HG03095 (cell line): ENCODE measurements around the gene KCNQ2.

Experiments
- ATAC-seq: cut with Tn5 transposase; IDR thresholded peaks from one replicate; pipeline ENCODE4 v1.9.1; 2021; ENCODE audit warnings: moderate library complexity; ENCODE audit not compliant: unreplicated experiment

KCNQ2 gene

DNA sequence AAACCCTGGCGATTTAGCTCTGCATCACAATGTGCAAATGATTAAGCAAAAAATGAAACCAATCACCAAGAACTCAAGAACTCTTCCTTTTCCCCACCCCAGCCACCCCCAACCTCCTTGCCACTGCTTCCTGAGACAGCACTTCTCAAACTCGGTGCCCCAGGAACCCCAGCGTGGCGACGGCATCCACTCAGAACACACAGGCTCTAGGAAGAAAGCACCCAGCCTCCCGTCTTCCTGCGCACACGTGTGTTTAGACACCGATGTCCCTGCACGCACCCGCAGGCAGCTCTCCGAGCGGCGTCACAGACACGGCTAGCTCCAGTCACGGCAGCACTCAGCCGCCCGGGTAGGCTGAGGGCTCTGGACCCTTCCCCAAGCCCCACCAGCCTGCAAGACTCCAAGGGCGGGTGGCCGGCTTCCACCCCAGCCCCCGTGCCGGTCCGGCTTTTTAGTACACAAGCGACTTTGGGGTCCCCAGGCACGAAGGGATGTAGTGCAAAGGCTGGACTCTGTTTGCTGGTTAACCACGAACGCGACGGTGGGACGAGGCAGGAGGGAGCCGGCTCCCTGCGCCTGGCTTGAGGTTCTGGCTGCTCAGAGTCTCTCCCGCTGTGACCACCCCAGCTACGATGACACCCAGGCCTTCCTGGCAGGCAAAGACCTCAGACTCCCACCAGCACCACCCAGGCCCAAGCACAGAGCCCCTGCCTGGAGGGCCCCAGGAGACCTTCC, 51.9 kb downstream of the KCNQ2 start:
- ATAC-seq = no peak

GRCh38 chr20:63419299-63419698, 53.2 kb downstream of the KCNQ2 start:
- no peak for ATAC-seq

DNA sequence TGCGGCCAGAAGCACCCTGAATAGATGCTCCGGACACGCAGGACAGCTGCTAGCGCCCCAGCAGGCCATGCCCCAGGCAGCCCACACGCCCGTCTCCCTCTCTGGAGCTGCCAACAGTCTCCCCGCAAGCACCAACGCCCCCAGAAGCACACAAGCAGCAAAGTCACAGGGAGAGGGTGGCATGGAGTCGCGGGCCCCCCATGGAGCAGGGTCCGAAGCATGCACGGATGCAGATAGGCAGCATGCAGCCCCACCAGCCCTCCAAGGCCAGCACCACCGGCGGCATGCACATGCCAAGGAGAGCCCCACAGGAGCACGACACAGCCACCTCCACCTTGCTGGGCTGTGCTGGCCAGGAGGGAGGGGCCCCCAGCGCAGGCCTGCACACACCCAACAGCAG, 53.8 kb downstream of the KCNQ2 start:
- no peak for ATAC-seq

- ATAC-seq = no peak
Measured at GRCh38 chr20:63417738-63418120, 54.7 kb downstream of the KCNQ2 start.

- ATAC-seq = no peak
Measured at GRCh38 chr20:63417097-63417737, 55.2 kb downstream of the KCNQ2 start.

GRCh38 chr20:63416631-63417030, 55.8 kb downstream of the KCNQ2 start:
- no peak for ATAC-seq

GRCh38 chr20:63415647-63416391, 56.6 kb downstream of the KCNQ2 start:
- no peak for ATAC-seq

DNA sequence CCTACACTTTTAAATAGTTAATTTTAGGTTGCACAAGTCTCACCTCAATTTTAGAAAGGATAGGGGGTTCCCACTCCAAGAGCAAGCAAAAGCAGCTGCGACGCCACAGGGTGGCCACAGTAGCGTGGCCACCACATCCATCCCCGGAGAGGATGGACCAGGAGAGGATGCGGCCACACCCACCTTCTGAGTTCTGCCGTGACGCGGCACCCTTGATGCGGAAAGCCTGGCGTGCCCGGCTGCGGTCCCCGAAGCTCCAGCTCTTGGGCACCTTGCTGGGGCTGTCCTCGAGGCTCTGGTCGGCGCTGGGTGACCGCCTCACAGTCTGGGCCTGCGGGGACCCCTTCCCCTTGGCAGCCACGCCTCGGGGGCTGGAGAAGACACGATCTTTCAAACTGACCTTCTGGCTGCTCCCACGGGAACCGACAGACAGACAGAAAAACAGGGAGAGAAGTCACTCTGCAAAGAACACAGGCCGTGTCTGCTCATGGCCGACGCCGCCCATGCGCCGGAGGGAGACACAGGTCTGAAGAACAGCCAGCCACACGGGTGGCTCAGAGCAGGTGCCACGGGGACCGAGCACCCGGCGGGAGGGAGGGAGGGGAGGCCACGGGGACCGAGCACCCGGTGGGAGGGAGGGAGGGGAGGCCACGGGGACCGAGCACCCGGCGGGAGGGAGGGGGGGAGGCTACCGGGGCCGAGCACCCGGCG, 57.6 kb downstream of the KCNQ2 start:
- ATAC-seq = no peak

DNA sequence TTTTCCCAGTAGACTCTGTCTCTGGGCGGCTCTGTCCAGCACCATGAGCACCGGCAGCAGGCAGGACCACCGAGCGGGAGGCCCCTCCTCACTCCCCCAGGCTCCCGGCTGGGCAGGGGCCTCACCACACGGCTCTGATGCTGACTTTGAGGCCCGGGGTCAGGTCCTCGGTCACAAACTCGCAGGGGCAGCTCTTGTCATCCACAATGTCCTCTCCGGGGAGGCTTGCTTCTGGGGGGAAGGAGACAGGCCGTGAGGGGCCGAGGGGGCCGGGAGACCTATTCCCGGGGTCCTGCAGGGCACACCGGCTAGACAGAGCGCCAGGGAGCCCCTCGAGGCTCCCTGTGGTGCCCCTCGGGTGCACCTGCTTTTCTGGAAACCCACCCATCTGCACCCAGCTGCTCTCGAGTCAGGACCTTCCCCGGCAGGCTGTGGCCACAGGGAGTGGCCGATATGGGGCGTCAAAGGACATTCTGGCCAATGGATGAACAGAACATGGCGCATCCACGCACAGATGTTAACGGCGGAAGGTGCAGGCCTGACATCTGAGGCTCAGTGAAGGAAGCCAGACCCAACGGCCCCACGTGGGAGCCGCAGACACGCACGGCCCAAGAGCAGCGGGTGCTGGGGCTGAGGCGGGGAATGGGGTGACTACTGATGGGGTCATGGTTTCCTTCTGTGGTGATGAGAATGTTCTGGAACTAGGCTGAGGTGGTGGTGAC, 58.3 kb downstream of the KCNQ2 start:
- no peak for ATAC-seq

DNA sequence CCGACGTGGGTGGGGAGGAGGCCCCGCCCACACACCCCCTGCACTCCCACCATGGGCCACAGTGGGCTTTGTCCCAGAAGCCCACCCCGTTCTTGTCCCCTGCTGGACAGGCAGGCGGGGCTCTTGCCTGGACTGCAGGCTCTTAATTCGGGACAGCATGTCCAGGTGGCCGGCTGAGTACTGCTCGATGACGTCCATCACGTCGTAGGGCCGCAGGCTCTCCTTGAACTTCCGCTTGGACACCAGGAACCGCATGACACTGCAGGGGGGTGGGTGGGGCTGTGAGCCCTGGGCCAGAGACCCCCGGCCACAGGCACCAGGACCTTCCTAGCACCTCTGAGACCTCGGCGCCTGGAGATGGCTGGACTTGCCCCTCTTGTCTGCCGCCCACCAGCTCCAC, 59.1 kb downstream of the KCNQ2 start:
- no peak for ATAC-seq

- no peak for ATAC-seq
Measured at GRCh38 chr20:63412889-63413288, 59.6 kb downstream of the KCNQ2 start.

DNA sequence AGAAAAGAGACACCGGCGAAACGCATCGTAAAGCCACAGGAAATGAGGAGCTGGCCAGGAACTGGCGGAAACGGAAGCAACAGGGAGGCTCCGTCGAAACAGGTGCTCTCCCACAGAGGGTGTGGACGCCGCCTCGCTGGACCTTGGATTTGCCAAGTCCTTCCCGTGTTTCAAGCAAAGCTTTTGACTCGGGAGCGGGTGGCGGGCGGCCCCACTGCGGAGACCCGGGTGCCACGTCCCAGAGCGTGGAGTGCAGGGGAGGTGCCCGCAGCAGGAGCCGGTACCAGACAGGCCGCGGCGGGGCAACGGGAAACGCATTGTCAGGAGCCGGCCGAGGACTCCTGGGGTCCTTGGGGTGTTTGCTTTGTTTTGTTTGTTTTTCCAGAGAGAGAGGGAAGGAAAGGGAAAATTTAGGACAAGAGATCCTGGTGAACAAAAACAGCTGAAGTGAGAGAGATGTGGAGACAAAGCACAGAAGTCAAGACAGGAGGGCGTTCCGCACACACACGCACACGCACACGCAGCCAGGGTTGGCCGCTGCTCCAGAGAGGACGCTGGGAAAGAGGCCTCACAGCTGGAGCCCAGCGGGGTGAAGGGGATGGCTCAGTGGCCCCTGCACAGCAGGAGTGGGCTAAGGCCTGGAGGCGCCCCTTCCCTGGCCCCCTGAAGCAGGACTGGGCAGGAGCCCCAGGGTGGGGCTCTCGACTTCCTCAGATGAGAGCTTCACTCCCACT, 60.4 kb downstream of the KCNQ2 start:
- ATAC-seq = no peak

- ATAC-seq = no peak
Measured at GRCh38 chr20:63411151-63411897, 61.1 kb downstream of the KCNQ2 start.

DNA sequence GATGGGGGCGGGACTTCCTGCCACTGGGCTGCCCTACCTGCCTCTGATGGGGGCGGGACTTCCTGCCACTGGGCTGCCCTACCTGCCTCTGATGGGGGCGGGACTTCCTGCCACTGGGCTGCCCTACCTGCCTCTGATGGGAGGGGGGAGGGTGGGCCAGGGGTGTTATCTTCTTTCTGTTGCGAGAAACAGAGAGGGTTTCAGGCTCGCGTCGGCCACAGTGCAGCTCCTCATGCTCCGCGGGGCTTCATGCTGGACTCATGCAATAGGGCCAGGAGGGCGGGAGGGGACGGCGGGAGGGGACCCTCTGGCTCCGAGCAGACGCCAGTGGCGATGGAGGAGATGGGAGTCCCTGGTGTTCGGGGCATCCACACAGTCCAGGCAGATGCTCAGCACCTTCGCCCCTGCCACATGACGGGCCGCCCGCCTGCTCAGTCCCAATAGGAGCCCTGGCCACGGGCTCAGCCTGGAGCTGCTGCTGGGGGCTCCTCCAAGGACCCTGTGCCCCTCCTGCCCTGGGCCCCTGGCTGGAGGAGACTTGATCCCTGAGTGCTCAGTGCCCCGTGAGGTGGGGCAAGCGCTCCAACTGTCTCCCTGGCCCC, 62.5 kb downstream of the KCNQ2 start:
- ATAC-seq = no peak

GRCh38 chr20:63409066-63409833, 63.2 kb downstream of the KCNQ2 start:
- no peak for ATAC-seq

GRCh38 chr20:63408684-63409046, 63.8 kb downstream of the KCNQ2 start:
- no peak for ATAC-seq

DNA sequence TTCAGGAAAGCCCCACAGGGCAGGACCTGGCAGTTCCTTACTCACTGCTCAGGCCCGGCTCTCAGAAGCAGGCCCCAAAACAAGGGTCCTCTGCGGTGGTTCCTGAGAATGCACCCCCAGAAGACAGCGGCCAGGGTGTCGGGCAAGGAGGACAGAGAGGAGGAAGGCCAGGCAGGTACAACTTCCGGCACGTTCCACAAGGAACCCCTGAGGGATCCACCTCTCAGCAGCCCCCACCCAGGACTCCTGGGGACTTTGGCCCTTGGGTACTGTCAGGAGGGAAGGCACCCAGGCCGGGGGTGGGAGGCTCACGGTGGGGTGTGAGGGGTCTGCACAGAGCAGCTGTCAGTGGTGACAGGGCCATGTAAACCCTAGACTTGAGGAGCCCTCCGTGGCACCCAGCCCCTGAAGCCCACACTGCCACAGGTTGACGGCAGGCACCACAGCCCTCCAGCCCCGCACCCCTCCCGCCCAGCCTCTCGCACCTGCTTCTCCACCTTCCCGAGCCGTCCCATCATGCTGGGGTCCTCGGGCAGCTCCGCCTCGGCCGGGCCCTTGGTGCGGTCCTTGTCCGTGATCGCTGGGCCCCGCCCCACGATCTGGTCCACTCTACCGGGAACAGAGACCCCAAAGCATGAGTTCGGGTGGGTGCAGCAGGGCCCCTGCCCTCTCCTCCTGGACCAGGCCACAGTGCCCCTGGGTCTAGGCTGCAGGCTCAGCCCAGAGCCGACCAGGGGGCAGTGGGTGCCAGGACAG, 64.3 kb downstream of the KCNQ2 start:
- no peak for ATAC-seq
